ENCODE results near the gene CRIP1.

CRIP1 gene

DNA sequence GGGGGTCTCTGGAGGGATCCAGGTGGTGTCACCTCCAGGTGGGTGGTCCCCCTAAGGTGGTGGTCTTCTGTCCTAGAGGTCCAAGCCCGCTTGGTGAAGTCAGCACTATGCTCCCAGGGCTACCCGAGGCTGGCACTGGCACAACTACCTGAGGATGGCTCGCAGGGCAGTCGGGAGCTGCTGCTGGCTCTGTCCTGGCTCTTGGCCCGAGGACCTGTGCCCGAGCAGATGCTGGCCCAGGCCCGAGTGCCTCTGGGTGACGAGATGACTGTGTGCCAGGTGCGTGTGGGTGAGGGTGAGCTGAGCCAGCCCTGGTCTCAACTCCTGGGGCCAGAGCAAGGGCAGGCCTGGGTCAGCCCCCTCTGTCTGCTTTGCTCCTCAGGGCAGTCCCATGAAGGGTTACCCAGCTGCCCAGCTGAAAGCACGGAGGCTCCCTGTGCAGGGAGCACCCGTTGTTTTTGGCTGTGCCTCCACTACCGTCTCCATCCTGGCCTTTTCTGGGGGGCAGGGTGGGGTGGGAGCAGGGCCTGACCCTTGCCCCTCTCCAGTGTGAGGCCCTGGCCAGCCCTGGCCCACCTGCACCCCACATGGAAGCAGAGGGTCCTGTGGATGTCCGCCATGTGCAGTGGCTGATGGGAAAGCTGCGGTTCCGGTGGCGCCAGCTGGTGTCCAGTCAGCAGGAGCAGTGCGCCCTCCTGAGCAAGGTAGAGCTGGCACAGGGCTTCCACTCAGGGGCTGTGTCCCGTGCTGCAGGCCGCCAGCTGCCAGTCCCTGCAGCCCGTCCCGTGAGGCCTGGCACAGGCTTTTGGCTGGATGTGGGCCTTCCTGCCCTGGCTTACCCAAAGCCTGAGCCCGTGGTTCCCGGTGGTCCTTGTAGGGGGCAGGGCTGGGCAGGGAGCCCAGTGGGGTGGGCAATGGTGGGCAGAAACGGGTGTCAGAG lies 5.6 kb downstream of the CRIP1 start:
- Histone ChIP-seq H3K36me3 (replicated peaks in 1 of 2; ENCODE audit: control insufficient read depth in 2 of 2, insufficient read depth in 2 of 2, low read length in 2 of 2) (peaks cover 2 to 11% of the 10 kb centered on the region in 2 donors), H3K4me2 (ENCODE audit: insufficient read depth, low read length, poor library complexity, severe bottlenecking) (peak overlapping the region; percentile 11), H3K79me1 (ENCODE audit: low read depth, low read length) (peaks cover 17% of the 10 kb centered on the region), H3K4me3 (ENCODE audit: low read length in 2 of 2) (peak overlapping the region; percentile 30 to 74), H2BK12ac (ENCODE audit: low read length) (no peak overlapping the region), H3K4ac (ENCODE audit: low read length) (no peak overlapping the region), H3K14ac (ENCODE audit: low read length) (no peak overlapping the region), H2AFZ (ENCODE audit: low read length) (no peak overlapping the region), H3K4me1 (ENCODE audit: control insufficient read depth in 2 of 2, insufficient read depth in 1 of 2, low read depth in 1 of 2, low read length in 2 of 2) (peaks cover 15 to 20% of the 10 kb centered on the region in 2 donors), H3K27ac (replicated peaks; ENCODE audit: low read length) (no peak overlapping the region), H3K23ac (ENCODE audit: low read depth, low read length, poor library complexity) (peak overlapping the region; percentile 52), H2BK120ac (ENCODE audit: low read depth, low read length) (no peak overlapping the region), H2AK5ac (ENCODE audit: low read depth, low read length) (peak overlapping the region; percentile 89), H3K18ac (ENCODE audit: low read length) (peak overlapping the region; percentile 27), H2BK15ac (ENCODE audit: low read length) (no peak overlapping the region), H4K8ac (ENCODE audit: low read depth, low read length) (no peak overlapping the region), H4K91ac (ENCODE audit: low read depth, low read length, poor library complexity) (no peak overlapping the region), H3K9me3 (replicated peaks in 1 of 2; ENCODE audit: control insufficient read depth in 2 of 2, insufficient read depth in 1 of 2, low read depth in 1 of 2, low read length in 2 of 2) (no peaks in the 10 kb centered on the region), H2BK5ac (ENCODE audit: low read length) (no peak overlapping the region), H3K27me3 (ENCODE audit: control insufficient read depth in 3 of 3, insufficient read depth in 3 of 3, low read depth in 1 of 3, low read length in 3 of 3) (peaks cover 0 to 1% (median 0%) of the 10 kb centered on the region in 3 experiments), H3K9ac (ENCODE audit: low read depth, low read length, poor library complexity) (peak overlapping the region; percentile 44)
- WGBS, 2 donors (ENCODE audit: extremely low coverage in 2 of 2, insufficient read length in 2 of 2, insufficient replicate concordance in 1 of 2): no CpG with 5 or more reads among the region's 24 CpGs
- no peak for DNase-seq (ENCODE audit: low spot score)

DNA sequence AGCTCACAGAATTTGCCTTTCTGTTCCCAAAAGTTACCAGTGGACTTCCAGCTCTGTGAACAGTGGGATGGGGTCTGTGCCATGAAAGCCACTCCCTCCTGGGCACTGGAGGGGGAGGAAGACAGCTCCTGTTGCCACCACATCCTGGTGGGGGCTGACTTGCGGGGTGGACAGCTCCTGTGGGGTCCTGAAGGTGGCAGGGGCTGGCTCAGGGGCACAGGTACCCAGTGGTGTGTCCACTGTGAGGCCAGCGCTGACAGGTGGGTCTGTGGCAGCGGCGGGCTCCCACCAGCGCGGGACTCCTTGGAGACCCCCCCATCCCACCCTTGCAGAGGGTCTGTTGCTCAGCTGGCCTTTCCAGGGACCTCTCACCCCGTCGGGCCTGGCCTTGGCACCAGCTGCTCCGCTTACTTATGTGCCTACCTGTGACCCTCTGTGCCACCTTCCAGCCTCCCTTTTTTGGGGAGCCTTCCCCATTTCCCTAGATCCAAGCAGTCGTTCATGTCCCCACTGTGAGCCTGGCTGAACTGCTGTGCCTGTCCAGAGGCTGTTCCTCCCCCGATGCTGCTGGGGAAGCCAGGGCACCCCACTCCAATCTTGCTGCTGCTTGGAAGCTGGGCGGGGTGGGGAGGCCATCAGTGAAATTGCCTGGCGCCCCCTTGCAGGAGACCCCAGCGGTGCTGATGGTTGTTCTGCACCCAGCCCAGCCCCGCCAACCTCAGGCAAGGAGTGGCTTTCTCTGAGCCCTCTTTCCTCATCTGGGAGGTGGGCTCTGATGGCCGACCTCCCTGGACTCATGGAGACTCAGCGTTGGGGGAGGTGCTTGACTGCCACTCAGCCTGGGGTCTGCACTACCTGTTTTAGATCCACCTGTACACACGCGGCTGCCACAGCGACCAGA lies 6.5 kb downstream of the CRIP1 start:
- H4K91ac ChIP-seq (ENCODE audit: low read depth, low read length, poor library complexity): no peak overlapping the region
- no peak overlapping the region for H2AFZ ChIP-seq (ENCODE audit: low read length)
- peaks cover 17% of the 10 kb centered on the region for H3K79me1 ChIP-seq (ENCODE audit: low read depth, low read length)
- no peak overlapping the region for H3K23ac ChIP-seq (ENCODE audit: low read depth, low read length, poor library complexity)
- H4K8ac ChIP-seq (ENCODE audit: low read depth, low read length): no peak overlapping the region
- no peak overlapping the region for H3K27ac ChIP-seq (replicated peaks; ENCODE audit: low read length)
- H3K36me3 ChIP-seq (replicated peaks in 1 of 2; ENCODE audit: control insufficient read depth in 2 of 2, insufficient read depth in 2 of 2, low read length in 2 of 2): peaks cover 2 to 11% of the 10 kb centered on the region in 2 donors
- H3K27me3 ChIP-seq (ENCODE audit: control insufficient read depth in 3 of 3, insufficient read depth in 3 of 3, low read depth in 1 of 3, low read length in 3 of 3): no peaks in the 10 kb centered on the region
- WGBS, 2 donors (ENCODE audit: extremely low coverage in 2 of 2, insufficient read length in 2 of 2, insufficient replicate concordance in 1 of 2): no CpG with 5 or more reads among the region's 20 CpGs
- peaks cover 14 to 15% of the 10 kb centered on the region in 2 donors for H3K4me1 ChIP-seq (ENCODE audit: control insufficient read depth in 2 of 2, insufficient read depth in 1 of 2, low read depth in 1 of 2, low read length in 2 of 2)
- no peak overlapping the region for H3K14ac ChIP-seq (ENCODE audit: low read length)
- H2AK5ac ChIP-seq (ENCODE audit: low read depth, low read length): peak overlapping the region; percentile 43
- H2BK120ac ChIP-seq (ENCODE audit: low read depth, low read length): no peak overlapping the region
- no peak overlapping the region for H2BK12ac ChIP-seq (ENCODE audit: low read length)
- H3K4me2 ChIP-seq (ENCODE audit: insufficient read depth, low read length, poor library complexity, severe bottlenecking): no peak overlapping the region
- no peak overlapping the region for H2BK15ac ChIP-seq (ENCODE audit: low read length)
- no peak overlapping the region for H3K4me3 ChIP-seq (ENCODE audit: low read length in 2 of 2)
- H3K9ac ChIP-seq (ENCODE audit: low read depth, low read length, poor library complexity): peak overlapping the region; percentile 21
- no peak overlapping the region for H3K4ac ChIP-seq (ENCODE audit: low read length)
- no peak overlapping the region for H2BK5ac ChIP-seq (ENCODE audit: low read length)
- no peak overlapping the region for H3K18ac ChIP-seq (ENCODE audit: low read length)
- H3K9me3 ChIP-seq (replicated peaks in 1 of 2; ENCODE audit: control insufficient read depth in 2 of 2, insufficient read depth in 1 of 2, low read depth in 1 of 2, low read length in 2 of 2): no peaks in the 10 kb centered on the region
- no peak for DNase-seq (ENCODE audit: low spot score)

DNA sequence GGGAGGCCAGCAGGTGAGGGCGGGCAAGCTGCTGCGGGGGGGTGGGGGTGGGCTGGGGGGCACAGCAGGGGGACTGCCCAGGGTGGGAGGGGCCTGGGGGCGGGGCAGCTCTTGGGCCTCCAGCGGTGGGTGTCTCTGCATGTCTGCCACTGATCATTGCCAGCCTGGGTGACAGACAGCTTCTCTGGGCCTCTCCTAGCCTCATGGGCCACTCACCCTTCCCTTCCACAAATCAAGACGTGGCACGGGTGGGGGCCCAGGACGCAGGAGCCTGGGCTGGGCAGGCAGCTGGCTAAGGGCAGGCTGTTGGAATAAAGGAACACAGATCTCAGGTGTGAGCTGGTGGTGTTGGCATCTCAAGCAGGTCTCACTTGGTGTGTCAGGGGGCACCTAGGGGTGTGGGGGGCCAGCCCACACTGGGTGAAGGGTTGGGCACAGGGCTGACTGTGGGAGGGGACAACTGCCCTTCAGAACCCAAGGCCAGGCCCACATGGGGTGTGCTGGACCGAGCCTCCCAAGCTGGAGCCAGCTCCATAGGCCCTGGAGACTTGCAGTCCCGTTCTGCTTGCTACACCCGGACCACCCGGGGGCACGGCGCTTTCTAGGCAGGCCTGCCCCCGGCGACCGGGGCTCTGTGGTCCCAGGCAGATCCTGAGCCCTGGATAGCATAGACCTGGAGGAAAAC lies 7.4 kb downstream of the CRIP1 start:
- Histone ChIP-seq H3K4me3 (ENCODE audit: low read length in 2 of 2) (no peak overlapping the region), H2BK15ac (ENCODE audit: low read length) (no peak overlapping the region), H3K14ac (ENCODE audit: low read length) (no peak overlapping the region), H3K27ac (replicated peaks; ENCODE audit: low read length) (no peak overlapping the region), H3K4me1 (ENCODE audit: control insufficient read depth in 2 of 2, insufficient read depth in 1 of 2, low read depth in 1 of 2, low read length in 2 of 2) (peaks cover 7 to 12% of the 10 kb centered on the region in 2 donors), H3K4ac (ENCODE audit: low read length) (no peak overlapping the region), H3K27me3 (ENCODE audit: control insufficient read depth in 3 of 3, insufficient read depth in 3 of 3, low read depth in 1 of 3, low read length in 3 of 3) (no peaks in the 10 kb centered on the region), H4K8ac (ENCODE audit: low read depth, low read length) (no peak overlapping the region), H2AK5ac (ENCODE audit: low read depth, low read length) (no peak overlapping the region), H3K23ac (ENCODE audit: low read depth, low read length, poor library complexity) (peak overlapping the region; percentile 55), H2BK12ac (ENCODE audit: low read length) (no peak overlapping the region), H3K9me3 (replicated peaks in 1 of 2; ENCODE audit: control insufficient read depth in 2 of 2, insufficient read depth in 1 of 2, low read depth in 1 of 2, low read length in 2 of 2) (no peaks in the 10 kb centered on the region), H2BK5ac (ENCODE audit: low read length) (no peak overlapping the region), H4K91ac (ENCODE audit: low read depth, low read length, poor library complexity) (no peak overlapping the region), H3K9ac (ENCODE audit: low read depth, low read length, poor library complexity) (no peak overlapping the region), H3K18ac (ENCODE audit: low read length) (no peak overlapping the region), H3K79me1 (ENCODE audit: low read depth, low read length) (peaks cover 17% of the 10 kb centered on the region), H3K4me2 (ENCODE audit: insufficient read depth, low read length, poor library complexity, severe bottlenecking) (no peak overlapping the region), H3K36me3 (replicated peaks in 1 of 2; ENCODE audit: control insufficient read depth in 2 of 2, insufficient read depth in 2 of 2, low read length in 2 of 2) (peaks cover 2 to 14% of the 10 kb centered on the region in 2 donors), H2BK120ac (ENCODE audit: low read depth, low read length) (no peak overlapping the region), H2AFZ (ENCODE audit: low read length) (no peak overlapping the region)
- WGBS, 2 donors (ENCODE audit: extremely low coverage in 2 of 2, insufficient read length in 2 of 2, insufficient replicate concordance in 1 of 2): no CpG with 5 or more reads among the region's 16 CpGs
- no peak for DNase-seq (ENCODE audit: low spot score)

All from neuronal stem cell (in vitro differentiated cells).